Prostate gland (tissue), 2 donors: ENCODE results near the gene METTL27. TPM values are rescaled to one million over a fixed set of nuclear protein-coding genes. Genes with fewer than 3 reads are reported as not detected.
"Not testable (repeated sequence)": the region's sequence is repeated elsewhere in the genome, so short reads cannot be mapped to it uniquely, and the experiment has no call there.

ENCODE experiments used
- DNase-seq: peaks from one replicate; pipeline ENCODE4 v3.0.0-alpha.2; 2019; ENCODE audit warnings: low spot score
- H3K27ac ChIP-seq, 2 donors: fragments of 200-600 bp; sonication (generic); 2 replicates each; pipeline ENCODE4 v1.5.1; 2017 to 2019
- H3K27me3 ChIP-seq: fragments of 200-600 bp; sonication (generic); replicated peaks from 2 replicates; pipeline ENCODE4 v1.5.1; 2019; ENCODE audit not compliant: insufficient read depth
- H3K36me3 ChIP-seq, 2 donors: fragments of 200-600 bp; sonication (generic); 1 replicate in 1 of 2; 2 replicates in 1 of 2; pipeline versions ENCODE4 v1.5.1 to v1.8.1; 2017 to 2019
- H3K4me1 ChIP-seq: fragments of 200-600 bp; sonication (generic); replicated peaks from 2 replicates; pipeline ENCODE4 v1.5.1; 2019
- H3K4me3 ChIP-seq, 2 donors: fragments of 200-600 bp; sonication (generic); 2 replicates each; pipeline ENCODE4 v1.5.1; 2017 to 2019
- H3K9me3 ChIP-seq: fragments of 200-600 bp; sonication (generic); 2 replicates; pipeline ENCODE4 v1.5.1; 2017
- CTCF ChIP-seq, 4 experiments: fragments of 200-600 bp in 2 of 4; fragments of 450-650 bp in 2 of 4; sonication (generic) in 2 of 4; IDR thresholded peaks; 1 replicate in 3 of 4; 2 replicates in 1 of 4; pipeline ENCODE4 v1.5.1; 2016 to 2019; ENCODE audit warnings: antibody characterized with exemption in 4 of 4, mild to moderate bottlenecking in 2 of 4, moderate library complexity in 2 of 4
- POLR2A ChIP-seq: fragments of 450-650 bp; IDR thresholded peaks from one replicate; pipeline ENCODE4 v1.6.1; 2016; ENCODE audit warnings: antibody characterized with exemption, mild to moderate bottlenecking
- POLR2AphosphoS5 ChIP-seq: sonication (generic); formaldehyde crosslinking; IDR thresholded peaks from one replicate; pipeline ENCODE4 v1.6.1; 2017; ENCODE audit warnings: antibody characterized with exemption
- WGBS: methylation state at CpG from one replicate; pipeline ENCODE4 v1.1.5; 2018; 5-methylcytosine and 5-hydroxymethylcytosine counted together
- intact Hi-C: fragments of 100-400 bp; cut with DNase I; formaldehyde crosslinking; loops from one replicate; pipeline ENCODE4 v1.14.2; 2022
- total RNA-seq, 2 donors: library from RNA; depleted of rRNA; stranded (reverse); fragments of >200 nt; gene quantifications; one replicate each; pipeline ENCODE4 v1.1.0, GENCODE V29; 2016

The METTL27 gene
- total RNA-seq, 2 donors from 2014 or later, result 5.9 to 19.8 TPM

DNA sequence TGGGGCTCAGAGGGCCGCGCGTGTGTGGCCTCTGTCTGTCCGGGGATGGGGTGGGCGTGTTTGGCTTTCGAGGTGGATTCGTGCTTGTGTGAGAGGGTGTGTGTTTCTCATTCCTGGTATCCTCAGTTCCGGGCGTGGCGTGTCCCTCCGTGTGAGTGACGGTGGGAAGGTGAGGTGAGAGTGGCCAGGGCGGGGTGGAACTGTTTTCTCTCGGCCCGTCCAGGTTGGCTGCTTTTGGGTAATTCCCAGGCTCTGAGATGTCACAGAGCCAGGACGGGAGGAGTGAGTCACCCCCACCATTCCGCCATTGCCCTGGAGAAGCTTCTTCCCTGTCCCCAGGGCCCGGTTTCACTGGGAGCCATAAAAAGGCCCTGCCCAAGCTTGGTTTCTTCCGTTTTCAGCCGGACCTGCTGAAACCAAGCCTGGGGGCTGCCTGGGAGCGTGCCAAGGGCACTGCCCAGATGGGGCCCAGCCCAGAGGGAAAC is 32.8 kb downstream of the METTL27 start:
- H3K4me1 ChIP-seq, result no peaks in the 10 kb centered on the region
- intact Hi-C loops, result no loop called here
- no peaks in the 10 kb centered on the region for H3K9me3 ChIP-seq
- H3K36me3 ChIP-seq, result no peaks in the 10 kb centered on the region
- no peak overlapping the region for H3K27ac ChIP-seq
- WGBS, result 58% methylated on average over 21 of the region's 21 CpGs
- H3K27me3 ChIP-seq, result no peaks in the 10 kb centered on the region
- TF ChIP-seq POLR2AphosphoS5, result no peak
- no peak for TF ChIP-seq CTCF (IDR thresholded peaks at IDR 0.05)
- H3K4me3 ChIP-seq, result no peak overlapping the region
- no peak for DNase-seq

GRCh38 chr7:73802459-73802858 is 39.9 kb downstream of the METTL27 start:
- DNase-seq, result no peak
- intact Hi-C loops, result no loop called here

DNA sequence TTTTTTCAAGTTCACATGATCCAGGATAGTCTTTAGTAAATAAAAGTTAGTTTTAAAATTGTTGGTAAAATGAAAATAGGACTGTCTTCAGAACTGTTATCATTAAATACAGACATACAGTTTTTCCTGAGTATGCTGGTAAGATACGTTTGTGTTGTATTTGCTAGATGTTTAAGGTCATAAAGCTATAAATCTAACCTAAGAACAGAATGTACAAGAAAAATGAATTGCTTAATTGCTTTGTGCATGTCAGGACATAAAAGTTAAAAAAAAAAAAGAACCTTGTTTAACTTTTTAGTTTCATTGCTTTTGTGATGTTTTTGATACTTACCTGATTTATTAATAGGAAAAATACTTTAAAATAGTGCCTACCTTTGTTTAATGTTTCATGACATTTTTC is 40.7 kb downstream of the METTL27 start:
- no peaks in the 10 kb centered on the region for H3K36me3 ChIP-seq
- H3K27ac ChIP-seq, result no peak overlapping the region
- 23% methylated on average over 1 of the region's 1 CpG for WGBS
- no peaks in the 10 kb centered on the region for H3K27me3 ChIP-seq
- TF ChIP-seq POLR2A (no peak), CTCF (IDR thresholded peaks at IDR 0.05) (no peak), POLR2AphosphoS5 (no peak)
- H3K4me3 ChIP-seq, result no peak overlapping the region
- no peaks in the 10 kb centered on the region for H3K4me1 ChIP-seq
- DNase-seq, result no peak
- intact Hi-C loops, result no loop called here
- H3K9me3 ChIP-seq, result no peaks in the 10 kb centered on the region

More at GRCh38 chr7:73802459-73802858, 39.9 kb downstream of the METTL27 start:
- Histone ChIP-seq H3K4me1 (no peaks in the 10 kb centered on the region), H3K27ac (no peak overlapping the region), H3K9me3 (no peaks in the 10 kb centered on the region), H3K36me3 (no peaks in the 10 kb centered on the region), H3K27me3 (no peaks in the 10 kb centered on the region), H3K4me3 (no peak overlapping the region)
- 85% methylated on average over 4 of the region's 4 CpGs for WGBS
- TF ChIP-seq POLR2AphosphoS5 (no peak), POLR2A (no peak), CTCF (IDR thresholded peaks at IDR 0.05) (no peak)

- 63% methylated on average over 10 of the region's 10 CpGs for WGBS
- no peaks in the 10 kb centered on the region for H3K36me3 ChIP-seq
- H3K27me3 ChIP-seq, result no peaks in the 10 kb centered on the region
- H3K4me3 ChIP-seq, result no peak overlapping the region
- intact Hi-C loops, result no loop called here
- DNase-seq, result no peak
- H3K9me3 ChIP-seq, result no peaks in the 10 kb centered on the region
- no peak for TF ChIP-seq POLR2AphosphoS5
- TF ChIP-seq CTCF (IDR thresholded peaks at IDR 0.05), result no peak
- H3K27ac ChIP-seq, result no peak overlapping the region
- no peaks in the 10 kb centered on the region for H3K4me1 ChIP-seq
Measured at GRCh38 chr7:73799282-73800141, 42.8 kb downstream of the METTL27 start.

- H3K27me3 ChIP-seq, intact Hi-C loops, DNase-seq, H3K4me3 ChIP-seq, H3K4me1 ChIP-seq, H3K9me3 ChIP-seq, H3K27ac ChIP-seq, H3K36me3 ChIP-seq: not testable (repeated sequence)
- WGBS, result 90% methylated on average over 7 of the region's 34 CpGs
Measured at GRCh38 chr7:73797176-73797575, 45.1 kb downstream of the METTL27 start.

GRCh38 chr7:73796656-73797055 is 45.7 kb downstream of the METTL27 start:
- H3K9me3 ChIP-seq, intact Hi-C loops: not testable (repeated sequence)

GRCh38 chr7:73795188-73795587 is 47.1 kb downstream of the METTL27 start:
- H3K27ac ChIP-seq, intact Hi-C loops, H3K9me3 ChIP-seq, H3K36me3 ChIP-seq, DNase-seq, H3K4me1 ChIP-seq, H3K27me3 ChIP-seq, H3K4me3 ChIP-seq: not testable (repeated sequence)

More at GRCh38 chr7:73796656-73797055, 45.7 kb downstream of the METTL27 start:
- not testable (repeated sequence) for DNase-seq, H3K4me1 ChIP-seq, H3K27ac ChIP-seq, H3K27me3 ChIP-seq, H3K4me3 ChIP-seq, H3K36me3 ChIP-seq
- WGBS, result 70% methylated on average over 6 of the region's 6 CpGs

- intact Hi-C loops, result not testable (repeated sequence)
- WGBS, result 81% methylated on average over 7 of the region's 7 CpGs
Measured at GRCh38 chr7:73791170-73791690, 51.1 kb downstream of the METTL27 start.

More at GRCh38 chr7:73791170-73791690, 51.1 kb downstream of the METTL27 start:
- not testable (repeated sequence) for H3K36me3 ChIP-seq, H3K4me1 ChIP-seq, H3K27me3 ChIP-seq, DNase-seq, H3K27ac ChIP-seq, H3K4me3 ChIP-seq, H3K9me3 ChIP-seq
